Activated naive CD8-positive, alpha-beta T cell treated with anti-CD3 and anti-CD28 coated beads, Interleukin-2, amount 10 ng/mL, durations not matched to agents 7 days and 5 days (primary cell): ENCODE results near the gene MARCHF3. TPM values are rescaled to one million over a fixed set of nuclear protein-coding genes. Genes with fewer than 3 reads are reported as not detected.
A peak's percentile ranks its signal among the peaks of the same experiment; 100 is the strongest.

ENCODE experiments used
- ATAC-seq: fragments of 150-1000 bp; cut with Tn5 transposase; one replicate; pipeline ENCODE4 v1.10.0; 2021; ENCODE audit warnings: low read depth, moderate library complexity
- POLR2A ChIA-PET: fragments of 350-600 bp; sonication (Branson Sonifier 250); formaldehyde crosslinking; loops from one replicate; lab custom pipeline; 2021; ENCODE audit warnings: antibody characterized with exemption; lab: Charles Lee
- DNase-seq: peaks from one replicate; pipeline ENCODE4 v3.0.0; 2021
- H3K27ac Mint-ChIP-seq: one replicate; pipeline ENCODE4 v1.8.0; 2022; ENCODE audit warnings: mild to moderate bottlenecking, mixed read lengths
- H3K27me3 Mint-ChIP-seq: one replicate; pipeline ENCODE4 v1.8.0; 2022; ENCODE audit warnings: mild to moderate bottlenecking, moderate library complexity, mixed read lengths
- H3K36me3 Mint-ChIP-seq: one replicate; pipeline ENCODE4 v1.8.0; 2021; ENCODE audit warnings: mild to moderate bottlenecking, mixed read lengths
- H3K4me1 Mint-ChIP-seq: one replicate; pipeline ENCODE4 v1.8.0; 2021; ENCODE audit warnings: mixed read lengths
- H3K4me3 Mint-ChIP-seq: one replicate; pipeline ENCODE4 v1.8.0; 2022; ENCODE audit warnings: mild to moderate bottlenecking, moderate library complexity, mixed read lengths
- H3K9me3 Mint-ChIP-seq: one replicate; pipeline ENCODE4 v1.8.0; 2021; ENCODE audit warnings: mixed read lengths
- total RNA-seq, 2 experiments: library from RNA; stranded (reverse); gene quantifications; one replicate each; pipeline ENCODE4 v1.2.3, GENCODE V29; 2021

The MARCHF3 gene
- total RNA-seq, 2 experiments from 2014 or later = 2.4 to 2.7 TPM

- Mint-ChIP-seq H3K9me3 (no peaks in the 10 kb centered on the region), H3K27ac (no peak overlapping the region), H3K36me3 (no peaks in the 10 kb centered on the region), H3K4me1 (peaks cover 7% of the 10 kb centered on the region), H3K4me3 (no peak overlapping the region), H3K27me3 (no peaks in the 10 kb centered on the region)
- POLR2A ChIA-PET = no interaction called here
- ATAC-seq (no peak), DNase-seq (no peak)
These were observed 48.7 kb downstream of the MARCHF3 start for GRCh38 chr5:126981701-126982100.

DNA sequence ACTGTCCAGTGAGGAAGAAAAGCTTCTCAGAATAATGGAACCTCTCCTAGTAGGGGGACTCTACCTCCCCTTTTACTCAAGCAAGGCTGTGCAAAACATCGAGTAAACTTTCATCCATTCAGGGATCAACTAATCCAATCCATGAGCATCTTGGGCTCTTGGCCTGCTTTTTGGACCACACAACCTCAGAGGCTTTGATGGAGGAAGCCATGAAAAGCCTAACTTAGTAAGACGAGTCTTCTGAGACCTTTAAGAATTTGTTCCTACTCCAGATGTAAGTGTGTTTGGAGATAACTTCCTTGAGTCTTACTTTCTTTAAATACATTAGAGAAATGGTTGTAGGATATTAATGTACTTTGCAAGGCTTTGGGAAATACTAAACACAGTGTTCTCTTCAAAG lies 49.1 kb downstream of the MARCHF3 start:
- Mint-ChIP-seq H3K9me3 (no peaks in the 10 kb centered on the region), H3K4me3 (no peak overlapping the region), H3K4me1 (peaks cover 11% of the 10 kb centered on the region), H3K27me3 (no peaks in the 10 kb centered on the region), H3K36me3 (no peaks in the 10 kb centered on the region), H3K27ac (no peak overlapping the region)
- DNase-seq = no peak
- no peak for ATAC-seq
- POLR2A ChIA-PET = no interaction called here

DNA sequence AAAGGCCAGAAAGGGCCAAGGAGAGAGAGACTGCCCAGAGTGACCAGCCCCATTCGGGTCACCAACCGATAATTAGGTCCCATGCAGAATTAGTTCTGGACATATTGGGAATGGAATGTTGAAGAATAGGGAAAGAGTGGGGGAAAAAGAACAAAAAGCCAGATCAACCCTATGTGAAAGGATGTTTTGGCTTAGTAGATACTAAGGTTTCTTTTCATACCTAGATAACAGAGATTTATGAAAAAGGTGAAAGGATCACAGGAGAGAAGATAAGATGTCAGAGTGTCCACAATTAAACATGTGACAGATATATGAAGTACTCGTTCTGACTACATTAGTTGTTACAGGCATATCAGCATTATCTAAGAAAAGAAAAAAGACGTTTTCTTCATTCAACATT lies 52.1 kb downstream of the MARCHF3 start:
- ATAC-seq (no peak), DNase-seq (no peak)
- H3K27me3 Mint-ChIP-seq = no peaks in the 10 kb centered on the region
- H3K4me1 Mint-ChIP-seq = peaks cover 21% of the 10 kb centered on the region
- H3K9me3 Mint-ChIP-seq = no peaks in the 10 kb centered on the region
- no peak overlapping the region for H3K27ac Mint-ChIP-seq
- no peak overlapping the region for H3K4me3 Mint-ChIP-seq
- no peaks in the 10 kb centered on the region for H3K36me3 Mint-ChIP-seq
- POLR2A ChIA-PET = no interaction called here

- H3K4me3 Mint-ChIP-seq = no peak overlapping the region
- H3K36me3 Mint-ChIP-seq = no peaks in the 10 kb centered on the region
- H3K27ac Mint-ChIP-seq = no peak overlapping the region
- ATAC-seq (no peak), DNase-seq (no peak)
- peaks cover 33% of the 10 kb centered on the region for H3K4me1 Mint-ChIP-seq
- POLR2A ChIA-PET = no interaction called here
- no peaks in the 10 kb centered on the region for H3K27me3 Mint-ChIP-seq
- H3K9me3 Mint-ChIP-seq = no peaks in the 10 kb centered on the region
These were observed 53.7 kb downstream of the MARCHF3 start for GRCh38 chr5:126976520-126977172.

- H3K9me3 Mint-ChIP-seq = no peaks in the 10 kb centered on the region
- no peak overlapping the region for H3K27ac Mint-ChIP-seq
- POLR2A ChIA-PET = interaction anchor here (0.6 kb wide), 1 partner anchor 354 kb away, joined by 6 read pairs; no protein-coding TSS in a partner anchor
- H3K4me3 Mint-ChIP-seq = no peak overlapping the region
- H3K36me3 Mint-ChIP-seq = peaks cover 1% of the 10 kb centered on the region
- peaks cover 38% of the 10 kb centered on the region for H3K4me1 Mint-ChIP-seq
- H3K27me3 Mint-ChIP-seq = no peaks in the 10 kb centered on the region
- no peak for ATAC-seq
- DNase-seq = no peak
These were observed 54.6 kb downstream of the MARCHF3 start for GRCh38 chr5:126975796-126976195.

DNA sequence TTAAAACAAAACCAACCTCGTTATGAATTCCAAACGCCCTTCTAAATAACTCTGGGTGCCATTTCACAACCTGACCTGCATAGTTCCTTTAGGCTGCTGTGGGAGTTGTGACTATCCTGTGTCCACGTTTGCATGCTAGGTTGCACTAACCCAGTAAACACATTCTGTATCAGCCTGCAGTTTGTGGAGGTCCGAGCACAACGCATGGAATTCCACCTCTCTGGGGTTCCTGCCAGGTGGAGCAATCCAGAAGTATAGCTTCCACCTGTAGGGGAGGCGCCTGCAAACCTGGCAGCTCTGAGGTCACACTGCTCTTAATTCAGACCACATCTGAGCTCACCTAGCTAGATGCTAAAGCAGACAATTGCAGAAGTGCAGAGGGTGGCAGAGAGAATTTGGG lies 57.2 kb downstream of the MARCHF3 start:
- H3K9me3 Mint-ChIP-seq = no peaks in the 10 kb centered on the region
- H3K36me3 Mint-ChIP-seq = peaks cover 8% of the 10 kb centered on the region
- H3K27me3 Mint-ChIP-seq = no peaks in the 10 kb centered on the region
- POLR2A ChIA-PET = interaction anchor here (1.8 kb wide), 1 partner anchor 120 kb away, joined by 9 read pairs; no protein-coding TSS in a partner anchor
- peak overlapping the region; percentile 98 for H3K27ac Mint-ChIP-seq
- ATAC-seq (no peak), DNase-seq (no peak)
- H3K4me1 Mint-ChIP-seq = peaks cover 38% of the 10 kb centered on the region
- peak overlapping the region; percentile 82 for H3K4me3 Mint-ChIP-seq

- peaks cover 38% of the 10 kb centered on the region for H3K4me1 Mint-ChIP-seq
- peak overlapping the region; percentile 98 for H3K27ac Mint-ChIP-seq
- DNase-seq (peak; percentile 40), ATAC-seq (peak; percentile 87)
- H3K9me3 Mint-ChIP-seq = no peaks in the 10 kb centered on the region
- H3K4me3 Mint-ChIP-seq = peak overlapping the region; percentile 82
- no peaks in the 10 kb centered on the region for H3K27me3 Mint-ChIP-seq
- POLR2A ChIA-PET = interaction anchor here (1.4 to 1.8 kb wide), 2 partner anchors 119 to 194 kb away, joined by 5 to 9 read pairs; no protein-coding TSS in a partner anchor
- H3K36me3 Mint-ChIP-seq = peaks cover 12% of the 10 kb centered on the region
These were observed 58.1 kb downstream of the MARCHF3 start for GRCh38 chr5:126972062-126972895.

DNA sequence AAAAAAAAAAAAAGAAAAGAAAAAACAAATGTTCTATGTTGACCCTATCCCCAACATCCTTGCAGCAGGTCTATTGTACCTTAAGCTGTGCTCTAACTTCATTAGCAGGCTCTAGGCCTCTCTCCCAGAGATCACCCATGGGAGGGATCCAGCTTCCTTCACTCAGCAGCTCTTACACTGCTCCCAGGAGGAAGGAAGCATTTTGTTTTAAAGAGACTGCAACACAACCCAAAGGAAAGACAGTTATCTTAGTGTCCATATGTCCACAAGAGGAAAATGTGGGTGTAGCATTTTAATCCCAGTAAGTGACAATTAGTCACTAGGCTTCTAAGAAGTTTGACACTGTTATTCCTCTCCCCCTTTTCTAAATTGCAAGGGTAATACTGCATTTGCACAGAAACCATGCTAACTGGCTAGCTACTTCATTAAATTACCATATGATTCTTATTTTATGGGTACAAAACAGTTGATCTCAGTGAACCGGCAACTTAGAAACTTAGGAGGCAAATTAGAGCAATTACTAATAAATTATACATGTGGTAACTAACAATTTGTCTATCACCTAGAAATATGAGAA lies 58.8 kb downstream of the MARCHF3 start:
- Mint-ChIP-seq H3K27ac (peak overlapping the region; percentile 98), H3K27me3 (no peaks in the 10 kb centered on the region), H3K36me3 (peaks cover 12% of the 10 kb centered on the region), H3K4me1 (peaks cover 34% of the 10 kb centered on the region), H3K9me3 (no peaks in the 10 kb centered on the region), H3K4me3 (no peak overlapping the region)
- DNase-seq (no peak), ATAC-seq (no peak)
- POLR2A ChIA-PET = interaction anchor here (1.4 to 1.8 kb wide), 2 partner anchors 118 to 194 kb away, joined by 5 to 9 read pairs; no protein-coding TSS in a partner anchor

DNA sequence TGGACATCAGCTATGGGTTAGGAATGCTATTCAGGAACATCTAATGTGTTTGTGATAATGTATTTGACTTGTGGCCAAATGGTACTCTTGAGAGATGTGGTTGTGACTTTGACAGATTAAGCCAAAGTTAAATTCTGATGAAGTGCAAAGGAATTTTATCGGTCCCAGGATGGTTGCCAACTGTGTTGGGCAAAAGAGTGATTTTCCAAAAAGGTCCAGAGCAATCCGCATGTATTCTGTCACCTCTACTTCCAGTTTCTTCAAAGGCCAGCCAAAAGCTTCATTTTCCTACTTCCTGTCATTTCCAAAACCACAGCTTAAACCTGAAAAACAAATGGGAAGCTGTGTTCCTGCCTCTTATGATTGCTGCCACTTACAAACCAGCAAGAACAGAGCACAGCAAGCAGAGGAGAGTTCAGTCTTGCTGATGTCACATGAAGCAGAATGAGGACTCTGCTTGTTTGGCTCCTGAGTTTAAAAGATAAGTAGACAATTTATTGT lies 59.8 kb downstream of the MARCHF3 start:
- ATAC-seq (no peak), DNase-seq (no peak)
- no peak overlapping the region for H3K4me3 Mint-ChIP-seq
- H3K27ac Mint-ChIP-seq = no peak overlapping the region
- no peaks in the 10 kb centered on the region for H3K9me3 Mint-ChIP-seq
- H3K36me3 Mint-ChIP-seq = peaks cover 14% of the 10 kb centered on the region
- POLR2A ChIA-PET = no interaction called here
- peaks cover 28% of the 10 kb centered on the region for H3K4me1 Mint-ChIP-seq
- H3K27me3 Mint-ChIP-seq = no peaks in the 10 kb centered on the region

GRCh38 chr5:126969548-126969947 lies 60.8 kb downstream of the MARCHF3 start:
- peaks cover 14% of the 10 kb centered on the region for H3K36me3 Mint-ChIP-seq
- ATAC-seq (no peak), DNase-seq (no peak)
- H3K27me3 Mint-ChIP-seq = no peaks in the 10 kb centered on the region
- H3K27ac Mint-ChIP-seq = no peak overlapping the region
- POLR2A ChIA-PET = interaction anchor here (0.7 kb wide), 1 partner anchor 116 kb away, joined by 3 read pairs; no protein-coding TSS in a partner anchor
- H3K9me3 Mint-ChIP-seq = peaks cover 1% of the 10 kb centered on the region
- H3K4me1 Mint-ChIP-seq = peaks cover 26% of the 10 kb centered on the region
- no peak overlapping the region for H3K4me3 Mint-ChIP-seq

DNA sequence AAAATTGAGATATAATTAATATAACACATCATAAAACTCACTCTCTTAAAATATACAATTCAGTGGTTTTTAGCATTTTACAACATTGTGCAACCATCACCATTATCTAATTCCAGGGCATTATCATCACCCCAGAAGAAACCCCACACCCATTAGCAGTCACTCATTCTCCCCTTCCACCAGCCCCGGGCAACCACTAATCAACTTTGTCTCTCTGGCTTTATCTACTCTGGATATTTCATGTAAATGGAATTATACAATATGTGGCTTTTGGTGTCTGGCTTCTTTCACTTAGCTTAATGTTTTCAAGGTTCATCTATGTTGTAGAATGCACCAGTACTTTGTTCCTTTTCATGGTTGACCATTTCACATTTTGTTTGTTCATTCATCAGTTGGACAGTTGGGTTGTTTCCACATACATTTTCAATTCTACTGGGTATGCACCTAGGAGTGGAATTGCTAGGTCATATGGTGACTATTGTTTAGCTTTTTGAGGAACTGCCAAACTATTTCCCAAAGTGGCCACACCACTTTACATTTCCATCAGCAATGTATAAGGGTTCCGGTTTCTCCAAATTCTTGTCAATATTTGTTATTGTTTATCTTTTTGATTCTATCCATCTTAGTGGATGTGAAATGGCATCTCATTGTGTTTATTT lies 62.4 kb downstream of the MARCHF3 start:
- H3K9me3 Mint-ChIP-seq = peaks cover 1% of the 10 kb centered on the region
- H3K27me3 Mint-ChIP-seq = no peaks in the 10 kb centered on the region
- H3K4me3 Mint-ChIP-seq = no peak overlapping the region
- peaks cover 19% of the 10 kb centered on the region for H3K4me1 Mint-ChIP-seq
- POLR2A ChIA-PET = no interaction called here
- no peak overlapping the region for H3K27ac Mint-ChIP-seq
- DNase-seq = no peak
- H3K36me3 Mint-ChIP-seq = peaks cover 14% of the 10 kb centered on the region
- no peak for ATAC-seq

GRCh38 chr5:126965487-126965886 lies 64.9 kb downstream of the MARCHF3 start:
- no peak for ATAC-seq
- H3K4me1 Mint-ChIP-seq = peaks cover 1% of the 10 kb centered on the region
- no peak overlapping the region for H3K27ac Mint-ChIP-seq
- H3K4me3 Mint-ChIP-seq = no peak overlapping the region
- no peaks in the 10 kb centered on the region for H3K27me3 Mint-ChIP-seq
- H3K9me3 Mint-ChIP-seq = peaks cover 1% of the 10 kb centered on the region
- POLR2A ChIA-PET = no interaction called here
- no peak for DNase-seq
- H3K36me3 Mint-ChIP-seq = peaks cover 9% of the 10 kb centered on the region

DNA sequence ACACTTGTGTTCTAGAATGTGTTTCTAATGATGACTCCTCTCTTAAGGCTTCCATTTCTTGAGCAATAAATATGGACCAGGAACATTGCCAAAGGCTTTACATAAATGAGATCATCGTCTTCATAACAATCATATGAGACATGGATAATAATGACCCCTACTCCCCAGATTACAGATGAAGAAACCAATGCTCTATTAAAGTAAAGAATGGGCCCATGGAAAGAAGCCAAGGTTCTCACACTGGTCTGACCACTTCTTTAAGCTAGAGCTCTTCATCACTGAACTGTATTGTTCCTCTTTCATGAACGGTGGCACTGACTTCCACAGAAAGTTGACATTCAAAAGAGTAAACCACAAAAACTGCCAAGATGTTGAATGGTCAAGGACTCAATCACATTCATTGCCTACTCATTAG lies 65.3 kb downstream of the MARCHF3 start:
- no peaks in the 10 kb centered on the region for H3K27me3 Mint-ChIP-seq
- no peak overlapping the region for H3K27ac Mint-ChIP-seq
- peaks cover 1% of the 10 kb centered on the region for H3K4me1 Mint-ChIP-seq
- DNase-seq (no peak), ATAC-seq (no peak)
- peaks cover 1% of the 10 kb centered on the region for H3K9me3 Mint-ChIP-seq
- POLR2A ChIA-PET = no interaction called here
- no peak overlapping the region for H3K4me3 Mint-ChIP-seq
- H3K36me3 Mint-ChIP-seq = peaks cover 7% of the 10 kb centered on the region
